ENCODE results near the gene NAT9. TPM values are rescaled to one million over a fixed set of nuclear protein-coding genes. Genes with fewer than 3 reads are reported as not detected.

The NAT9 gene
- total RNA-seq, 1 donor from 2014 or later, result 48.6 TPM

GRCh38 chr17:74797824-74798223 lies 21.7 kb upstream of the NAT9 start:
- DNase-seq, result no peak
- no peak overlapping the region for H3K27ac ChIP-seq
- H3K9me3 ChIP-seq, result no peaks in the 10 kb centered on the region
- peaks cover 91% of the 10 kb centered on the region for H3K36me3 ChIP-seq
- ATAC-seq, result no peak
- no peak for TF ChIP-seq CTCF (IDR thresholded peaks at IDR 0.05)
- no peaks in the 10 kb centered on the region for H3K27me3 ChIP-seq (ENCODE audit: low read depth)
- H3K4me3 ChIP-seq, result no peak overlapping the region
- no peaks in the 10 kb centered on the region for H3K4me1 ChIP-seq
- intact Hi-C loops (cut with DNase I), result no loop called here

- peaks cover 82% of the 10 kb centered on the region for H3K36me3 ChIP-seq
- no peak overlapping the region for H3K4me3 ChIP-seq
- H3K4me1 ChIP-seq, result no peaks in the 10 kb centered on the region
- no peaks in the 10 kb centered on the region for H3K9me3 ChIP-seq
- H3K27me3 ChIP-seq (ENCODE audit: low read depth), result no peaks in the 10 kb centered on the region
- H3K27ac ChIP-seq, result no peak overlapping the region
- TF ChIP-seq CTCF (IDR thresholded peaks at IDR 0.05), result no peak
- intact Hi-C loops (cut with DNase I), result no loop called here
- ATAC-seq (no peak), DNase-seq (no peak)
These were observed 20.7 kb upstream of the NAT9 start for GRCh38 chr17:74796866-74797265.

GRCh38 chr17:74796211-74796610 lies 20.1 kb upstream of the NAT9 start:
- no peak overlapping the region for H3K4me3 ChIP-seq
- H3K36me3 ChIP-seq, result peaks cover 76% of the 10 kb centered on the region
- intact Hi-C loops (cut with DNase I), result no loop called here
- peaks cover 5% of the 10 kb centered on the region for H3K4me1 ChIP-seq
- no peak overlapping the region for H3K27ac ChIP-seq
- TF ChIP-seq CTCF (IDR thresholded peaks at IDR 0.05), result no peak
- no peak for ATAC-seq
- H3K27me3 ChIP-seq (ENCODE audit: low read depth), result no peaks in the 10 kb centered on the region
- no peak for DNase-seq
- H3K9me3 ChIP-seq, result no peaks in the 10 kb centered on the region

GRCh38 chr17:74795327-74796020 lies 19.3 kb upstream of the NAT9 start:
- DNase-seq (no peak), ATAC-seq (no peak)
- Histone ChIP-seq H3K36me3 (peaks cover 73% of the 10 kb centered on the region), H3K4me1 (peaks cover 9% of the 10 kb centered on the region), H3K4me3 (no peak overlapping the region), H3K27ac (no peak overlapping the region), H3K9me3 (no peaks in the 10 kb centered on the region), H3K27me3 (ENCODE audit: low read depth) (no peaks in the 10 kb centered on the region)
- no peak for TF ChIP-seq CTCF (IDR thresholded peaks at IDR 0.05)
- intact Hi-C loops (cut with DNase I), result no loop called here

GRCh38 chr17:74792586-74793105 lies 16.5 kb upstream of the NAT9 start:
- Histone ChIP-seq H3K9me3 (no peaks in the 10 kb centered on the region), H3K27me3 (ENCODE audit: low read depth) (no peaks in the 10 kb centered on the region), H3K4me3 (no peak overlapping the region), H3K4me1 (peaks cover 9% of the 10 kb centered on the region), H3K27ac (no peak overlapping the region), H3K36me3 (peaks cover 60% of the 10 kb centered on the region)
- ATAC-seq, result no peak
- intact Hi-C loops (cut with DNase I), result no loop called here
- no peak for TF ChIP-seq CTCF (IDR thresholded peaks at IDR 0.05)
- DNase-seq, result no peak
